ENCODE measurements around the gene SPCS1.

The SPCS1 gene

GRCh38 chr3:52730681-52731080 is 24.8 kb downstream of the SPCS1 start:
- TF ChIP-seq ZNF645 (tag by site-specific recombination; IDR thresholded peaks at IDR 0.05) (no peak), ZNF544 (tag by site-specific recombination; IDR thresholded peaks at IDR 0.05) (no peak), ZNF501 (tag by site-specific recombination; IDR thresholded peaks at IDR 0.05) (no peak), GLI4 (tag by site-specific recombination; IDR thresholded peaks at IDR 0.05) (no peak), ZNF670 (tag by site-specific recombination; IDR thresholded peaks at IDR 0.05; ENCODE audit: low read depth) (no peak), ZNF416 (tag by site-specific recombination; IDR thresholded peaks at IDR 0.05) (no peak), ZNF777 (tag by site-specific recombination; IDR thresholded peaks at IDR 0.05; ENCODE audit: borderline replicate concordance) (no peak), SP2 (tag by site-specific recombination; IDR thresholded peaks at IDR 0.05) (no peak), ZNF521 (tag by site-specific recombination; IDR thresholded peaks at IDR 0.05) (no peak), OSR2 (tag by site-specific recombination; IDR thresholded peaks at IDR 0.05) (no peak)
- H3K9me3 ChIP-seq (ENCODE audit: control insufficient read depth, insufficient read depth, low read depth, low read length) = no peaks in the 10 kb centered on the region
- no peak overlapping the region for H3K27ac ChIP-seq (ENCODE audit: extremely low read depth, low read depth, low read length)
- ChIA-PET POLR2A (no interaction called here), CTCF (interaction anchor here (1.1 kb wide), 1 partner anchor 8 kb away, joined by 3 read pairs; no protein-coding TSS in a partner anchor)
- H3K4me1 ChIP-seq (ENCODE audit: control insufficient read depth, insufficient read depth, low read length) = no peaks in the 10 kb centered on the region
- H3K4me3 ChIP-seq (ENCODE audit: low read depth, low read length) = no peak overlapping the region
- peaks cover 7 to 61% of the 10 kb centered on the region in 2 experiments for H3K36me3 ChIP-seq (ENCODE audit: control insufficient read depth in 2 of 2, insufficient read depth in 1 of 2, low read length in 2 of 2)

GRCh38 chr3:52731590-52731989 is 25.7 kb downstream of the SPCS1 start:
- H3K4me3 ChIP-seq (ENCODE audit: low read depth, low read length) = no peak overlapping the region
- no peaks in the 10 kb centered on the region for H3K4me1 ChIP-seq (ENCODE audit: control insufficient read depth, insufficient read depth, low read length)
- CTCF ChIA-PET = no interaction called here
- H3K36me3 ChIP-seq (ENCODE audit: control insufficient read depth in 2 of 2, insufficient read depth in 1 of 2, low read length in 2 of 2) = peaks cover 7 to 69% of the 10 kb centered on the region in 2 experiments
- POLR2A ChIA-PET = no interaction called here
- H3K9me3 ChIP-seq (ENCODE audit: control insufficient read depth, insufficient read depth, low read depth, low read length) = no peaks in the 10 kb centered on the region
- no peak overlapping the region for H3K27ac ChIP-seq (ENCODE audit: extremely low read depth, low read depth, low read length)
- TF ChIP-seq GLIS1 (tag by site-specific recombination; IDR thresholded peaks at IDR 0.05) = no peak
- no peak for TF ChIP-seq ZEB2 (tag by site-specific recombination; IDR thresholded peaks at IDR 0.05)

GRCh38 chr3:52733256-52733891 is 27.5 kb downstream of the SPCS1 start:
- Histone ChIP-seq H3K4me3 (ENCODE audit: low read depth, low read length) (no peak overlapping the region), H3K9me3 (ENCODE audit: control insufficient read depth, insufficient read depth, low read depth, low read length) (no peaks in the 10 kb centered on the region), H3K4me1 (ENCODE audit: control insufficient read depth, insufficient read depth, low read length) (no peaks in the 10 kb centered on the region), H3K27ac (ENCODE audit: extremely low read depth, low read depth, low read length) (no peak overlapping the region), H3K36me3 (ENCODE audit: control insufficient read depth in 2 of 2, insufficient read depth in 1 of 2, low read length in 2 of 2) (peaks cover 15 to 77% of the 10 kb centered on the region in 2 experiments)
- ChIA-PET POLR2A (no interaction called here), CTCF (no interaction called here)
- no peak for TF ChIP-seq TSHZ1 (tag by site-specific recombination; IDR thresholded peaks at IDR 0.05; ENCODE audit: borderline replicate concordance)
- peak; percentile 83 for TF ChIP-seq SETDB1 (IDR thresholded peaks at IDR 0.05; ENCODE audit: insufficient read length, low read length)
- no peak for TF ChIP-seq ZNF571 (tag by site-specific recombination; IDR thresholded peaks at IDR 0.05)
- TF ChIP-seq ZNF792 (tag by site-specific recombination; IDR thresholded peaks at IDR 0.05) = no peak
- TF ChIP-seq ZNF274 (IDR thresholded peaks at IDR 0.05; ENCODE audit: low read length) = no peak
- TF ChIP-seq ZNF274 (tag by site-specific recombination; IDR thresholded peaks at IDR 0.05; ENCODE audit: borderline replicate concordance) = peak; percentile 47; the same call in 1 of the 2 replicates
- no peak for TF ChIP-seq KLF17 (tag by site-specific recombination; IDR thresholded peaks at IDR 0.05)

Data from HEK293 (cell line).